ENCODE results near the gene CCDC43.
A peak's percentile ranks its signal among the peaks of the same experiment; 100 is the strongest.
"Not testable (repeated sequence)": the region's sequence is repeated elsewhere in the genome, so short reads cannot be mapped to it uniquely, and the experiment has no call there.

Gene CCDC43

DNA sequence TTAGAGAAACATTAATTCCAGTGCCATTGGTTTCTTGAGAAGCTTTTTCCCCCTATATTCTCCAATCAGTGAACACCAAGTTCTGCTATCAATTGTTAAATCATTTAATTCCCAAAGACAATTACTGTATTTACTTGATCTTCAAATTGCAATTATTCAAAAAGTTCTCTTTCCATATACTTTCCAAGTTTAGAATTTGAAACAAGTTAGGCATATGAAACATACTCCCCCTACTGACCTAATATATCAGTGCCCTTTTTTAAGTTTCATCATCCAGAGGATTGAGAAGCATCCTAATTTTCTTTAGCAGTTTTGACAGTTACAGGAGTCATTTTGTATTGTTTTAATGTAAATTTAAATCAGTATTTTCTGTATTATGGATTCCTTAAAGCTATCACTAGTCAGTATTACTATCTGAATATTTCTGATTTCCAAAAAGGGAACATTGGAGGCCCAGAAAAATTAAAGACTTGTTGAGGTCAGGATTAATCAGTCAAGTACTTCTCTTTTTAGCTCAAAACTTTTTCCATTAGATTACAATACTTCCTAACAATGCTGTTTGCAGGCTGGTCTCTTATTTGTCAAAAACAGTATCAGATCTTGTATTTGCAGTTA, 17.0 kb downstream of the CCDC43 start:
- DNase-seq (ENCODE audit: low read depth) = no peak

- DNase-seq (ENCODE audit: low read depth) = no peak
Measured at GRCh38 chr17:44666006-44666405, 23.6 kb downstream of the CCDC43 start.

DNA sequence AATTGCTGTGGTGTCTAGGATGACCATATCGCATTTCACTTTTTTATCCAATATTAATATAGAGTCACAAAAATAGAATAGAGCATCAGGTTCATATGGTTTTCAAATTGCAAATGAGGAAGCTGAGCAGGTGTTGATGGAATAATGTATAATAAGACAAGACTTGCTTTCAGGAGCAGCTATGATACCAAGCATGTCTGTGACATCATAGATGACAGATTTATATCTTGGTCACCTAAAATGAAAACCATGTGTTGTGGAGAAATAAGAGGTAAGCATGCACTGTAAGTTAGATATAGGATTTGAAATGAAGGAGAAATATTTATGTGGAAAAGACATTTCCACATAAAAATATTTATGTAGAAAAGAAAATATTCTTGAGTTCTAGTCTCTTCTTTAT, 24.7 kb downstream of the CCDC43 start:
- no peak for DNase-seq (ENCODE audit: low read depth)

GRCh38 chr17:44663095-44663494, 26.5 kb downstream of the CCDC43 start:
- no peak for DNase-seq (ENCODE audit: low read depth)

DNA sequence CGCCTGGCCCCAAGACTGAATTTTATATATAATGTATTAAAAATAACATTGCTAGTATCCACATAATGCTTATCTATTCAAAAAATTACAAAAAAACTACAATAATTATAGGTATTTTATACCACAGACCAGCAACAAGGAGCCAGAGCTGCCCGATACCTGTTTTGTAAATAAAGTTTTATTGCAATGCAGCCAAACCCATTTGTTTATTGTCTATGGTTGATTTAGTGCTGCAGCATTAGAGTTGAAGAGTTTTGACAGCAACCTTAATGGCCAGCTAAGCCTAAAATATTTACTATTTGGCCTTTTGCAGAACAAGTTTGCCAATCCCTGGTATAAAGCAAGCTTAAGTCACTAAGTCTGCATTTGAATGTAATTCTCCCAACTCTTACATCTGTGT, 27.7 kb downstream of the CCDC43 start:
- no peak for DNase-seq (ENCODE audit: low read depth)

- DNase-seq (ENCODE audit: low read depth) = no peak
Measured at GRCh38 chr17:44655983-44656710, 33.4 kb downstream of the CCDC43 start, which contains the start of gene MEIOC. MEIOC (plus strand) TSS chr17:44656468; CDS start chr17:44656614, 146 bp downstream.

- no peak for DNase-seq (ENCODE audit: low read depth)
Measured at GRCh38 chr17:44653954-44654353, 35.6 kb downstream of the CCDC43 start.

DNA sequence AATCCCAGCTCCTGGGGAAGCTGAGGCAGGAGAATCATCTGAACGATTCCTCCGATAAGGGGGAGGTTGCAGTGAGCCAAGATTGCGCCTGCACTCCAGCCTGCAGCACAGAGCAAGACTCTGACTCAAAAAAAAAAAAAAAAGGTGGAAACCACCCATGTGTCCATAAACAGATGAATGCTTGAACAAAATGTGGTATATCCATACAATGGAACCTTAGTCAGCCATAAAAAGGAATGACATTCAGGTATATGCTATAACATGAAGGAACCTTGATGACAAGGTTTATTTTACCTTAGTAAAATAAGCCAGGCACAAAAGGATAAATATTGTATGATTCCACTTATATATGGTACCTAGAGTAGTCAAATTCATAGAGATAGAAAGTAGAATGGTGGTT, 36.2 kb downstream of the CCDC43 start:
- no peak for DNase-seq (ENCODE audit: low read depth)

GRCh38 chr17:44652727-44653126, 36.8 kb downstream of the CCDC43 start:
- no peak for DNase-seq (ENCODE audit: low read depth)

DNA sequence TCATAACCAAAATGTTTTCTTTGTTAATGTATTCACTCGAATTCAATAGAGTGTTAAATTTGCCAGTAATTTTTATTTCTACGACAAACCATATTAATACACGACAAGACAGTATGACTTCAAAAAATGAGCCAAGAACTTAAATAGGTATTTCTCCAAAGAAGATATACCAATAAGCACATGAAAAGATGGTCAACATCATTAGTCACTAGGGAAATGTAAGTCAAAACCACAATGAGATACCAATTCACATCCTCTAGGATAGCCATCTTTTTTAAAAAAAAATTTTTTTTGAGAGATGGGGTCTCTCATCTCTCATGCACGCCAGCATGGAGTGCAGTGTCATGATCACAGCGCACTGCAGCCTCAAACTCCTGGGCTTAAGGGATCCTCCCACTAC, 38.3 kb downstream of the CCDC43 start:
- DNase-seq (ENCODE audit: low read depth) = no peak

DNA sequence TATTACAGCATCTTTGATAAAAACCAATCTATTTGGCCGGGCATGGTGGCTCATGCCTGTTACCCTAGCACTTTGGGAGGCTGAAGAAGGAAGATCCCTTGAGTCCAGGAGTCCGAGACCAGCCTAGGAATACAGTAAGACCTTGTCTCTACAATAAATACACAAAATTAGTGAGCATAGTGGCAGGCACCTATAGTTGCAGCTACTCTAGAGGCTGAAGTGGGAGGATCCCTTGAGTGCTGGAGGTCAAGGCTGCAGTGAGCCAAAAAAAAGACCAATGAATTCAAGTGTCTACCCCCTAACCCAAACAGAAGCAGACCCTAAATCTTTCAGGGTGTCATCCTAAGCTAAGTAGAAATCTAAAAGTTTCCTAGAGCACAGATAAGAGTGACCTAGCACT, 40.6 kb downstream of the CCDC43 start:
- DNase-seq (ENCODE audit: low read depth) = no peak

DNA sequence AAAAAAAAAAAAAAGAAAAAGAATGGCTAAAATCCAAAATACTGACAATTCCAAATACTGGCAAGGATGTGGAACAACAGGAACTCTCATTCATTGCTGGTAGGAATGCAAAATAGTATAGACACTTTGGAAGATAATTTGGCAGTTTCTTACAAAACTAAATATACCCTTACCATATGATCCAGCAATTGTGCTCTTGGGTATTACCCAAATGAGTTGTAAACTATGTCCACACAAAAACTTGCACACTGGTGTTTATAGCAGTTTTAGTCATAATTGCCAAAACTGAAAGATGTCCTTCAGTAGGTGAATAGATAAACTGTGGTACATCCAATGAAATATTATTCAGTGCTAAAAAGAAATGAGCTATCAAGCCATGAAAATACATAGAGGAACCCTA, 41.8 kb downstream of the CCDC43 start:
- no peak for DNase-seq (ENCODE audit: low read depth)

DNA sequence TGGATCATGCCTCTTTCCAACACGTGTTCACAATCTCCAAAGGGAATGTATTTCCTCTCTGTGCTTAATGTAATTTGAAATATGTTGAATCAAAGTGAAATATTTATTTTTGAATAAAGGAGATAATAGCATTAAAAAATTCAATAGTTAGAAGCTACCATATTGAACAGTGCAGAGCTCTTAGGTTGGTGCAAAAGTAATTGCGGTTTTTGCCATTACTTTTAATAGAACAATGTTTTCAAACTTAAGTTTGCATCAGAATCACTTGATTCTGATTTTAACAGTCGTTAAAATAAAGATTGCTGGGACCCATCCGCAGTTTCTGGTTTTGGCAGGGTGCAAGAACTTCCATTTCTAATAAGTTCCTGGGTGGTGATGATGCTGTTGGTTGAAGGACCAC, 43.3 kb downstream of the CCDC43 start:
- DNase-seq (ENCODE audit: low read depth) = no peak

GRCh38 chr17:44645341-44645740, 44.2 kb downstream of the CCDC43 start:
- DNase-seq (ENCODE audit: low read depth) = no peak

- no peak for DNase-seq (ENCODE audit: low read depth)
Measured at GRCh38 chr17:44642834-44643233, 46.7 kb downstream of the CCDC43 start.

DNA sequence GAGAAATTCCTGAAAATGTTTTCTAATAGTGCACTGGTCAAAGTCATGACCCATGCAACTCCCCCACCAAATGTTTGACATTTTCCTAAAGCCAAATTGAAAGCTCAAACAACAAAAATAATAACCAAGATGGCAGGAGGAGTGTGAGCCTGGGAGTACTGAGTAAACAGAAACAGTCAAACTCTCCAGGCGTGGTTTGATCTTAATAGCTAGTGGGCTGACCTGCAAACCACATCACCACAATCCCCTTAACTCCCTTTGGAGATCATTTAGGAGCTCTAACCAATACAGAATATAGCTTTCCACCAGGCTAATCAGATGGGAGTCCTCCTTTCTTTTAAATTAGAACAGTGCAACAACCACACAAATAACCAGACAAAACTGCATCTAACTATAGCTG, 52.5 kb downstream of the CCDC43 start:
- no peak for DNase-seq (ENCODE audit: low read depth)

- peak; percentile 13 for DNase-seq (ENCODE audit: low read depth)
Measured at GRCh38 chr17:44636562-44636961, 53.0 kb downstream of the CCDC43 start.

- not testable (repeated sequence) for DNase-seq (ENCODE audit: low read depth)
Measured at GRCh38 chr17:44634401-44634800, 55.2 kb downstream of the CCDC43 start.

- DNase-seq (ENCODE audit: low read depth) = no peak
Measured at GRCh38 chr17:44633998-44634397, 55.6 kb downstream of the CCDC43 start.

GRCh38 chr17:44630703-44631102, 58.9 kb downstream of the CCDC43 start:
- DNase-seq (ENCODE audit: low read depth) = no peak

GRCh38 chr17:44629314-44629713, 60.3 kb downstream of the CCDC43 start:
- DNase-seq (ENCODE audit: low read depth) = no peak

- no peak for DNase-seq (ENCODE audit: low read depth)
Measured at GRCh38 chr17:44628243-44629188, 61.1 kb downstream of the CCDC43 start.

Data from HS-5 (cell line).